Fibroblast of lung (primary cell): Measurements from ENCODE around the gene SLC34A3. TPM values are rescaled to one million over a fixed set of nuclear protein-coding genes. Genes with fewer than 3 reads are reported as not detected.

Experiments
- DNase-seq, 2 donors: peaks; one replicate each; pipeline versions ENCODE4 v3.0.0 to v3.0.0-alpha.2; 2010; ENCODE audit warnings: low read depth in 2 of 2
- H2AFZ ChIP-seq: 2 replicates; pipeline ENCODE4 v1.5.1; 2012; ENCODE audit warnings: low read length, control low read depth, inconsistent platforms
- H3K27ac ChIP-seq: 2 replicates; pipeline ENCODE4 v1.5.1; 2011; ENCODE audit warnings: low read length, control low read depth; ENCODE audit not compliant: insufficient read depth
- H3K27me3 ChIP-seq: 2 replicates; pipeline ENCODE4 v1.5.1; 2011; ENCODE audit warnings: mild to moderate bottlenecking, low read length; ENCODE audit not compliant: control insufficient read depth, insufficient read depth
- H3K36me3 ChIP-seq: 2 replicates; pipeline ENCODE4 v1.5.1; 2011; ENCODE audit warnings: low read length; ENCODE audit not compliant: control insufficient read depth, insufficient read depth
- H3K4me1 ChIP-seq: 2 replicates; pipeline ENCODE4 v1.5.1; 2011; ENCODE audit warnings: low read length; ENCODE audit not compliant: control insufficient read depth, insufficient read depth; ENCODE audit errors: extremely low read depth
- H3K4me2 ChIP-seq: 2 replicates; pipeline ENCODE4 v1.5.1; 2011; ENCODE audit warnings: low read length, control low read depth; ENCODE audit not compliant: insufficient read depth; ENCODE audit errors: extremely low read depth
- H3K4me3 ChIP-seq, 4 experiments: fragments of 200-600 bp in 1 of 4; sonication (generic) in 1 of 4; replicated peaks in 1 of 4; 2 replicates each; pipeline ENCODE4 v1.5.1; 2011 to 2016; ENCODE audit warnings: low read length in 4 of 4, low read depth in 3 of 4, mild to moderate bottlenecking in 3 of 4, control low read depth in 2 of 4, inconsistent platforms in 1 of 4, mixed read lengths in 1 of 4; ENCODE audit not compliant: insufficient read depth in 1 of 4; ENCODE audit errors: control extremely low read depth in 1 of 4
- H3K79me2 ChIP-seq: 2 replicates; pipeline ENCODE4 v1.5.1; 2012; ENCODE audit warnings: mild to moderate bottlenecking, low read length, inconsistent platforms; ENCODE audit not compliant: control insufficient read depth, insufficient read depth
- H3K9ac ChIP-seq: 2 replicates; pipeline ENCODE4 v1.5.1; 2011; ENCODE audit warnings: mild to moderate bottlenecking, low read length, control low read depth; ENCODE audit not compliant: insufficient read depth
- H3K9me3 ChIP-seq: 2 replicates; pipeline ENCODE4 v1.5.1; 2012; ENCODE audit warnings: low read depth, low read length; ENCODE audit not compliant: control insufficient read depth, insufficient read depth
- H4K20me1 ChIP-seq: 2 replicates; pipeline ENCODE4 v1.5.1; 2011; ENCODE audit warnings: low read length; ENCODE audit not compliant: control insufficient read depth, insufficient read depth; ENCODE audit errors: extremely low read depth
- CTCF ChIP-seq, 2 donors: IDR thresholded peaks in 1 of 2; conservative IDR thresholded peaks in 1 of 2; 1 replicate in 1 of 2; 2 replicates in 1 of 2; pipeline ENCODE4 v1.5.1; 2011 to 2012; ENCODE audit warnings: low read length in 2 of 2, control low read depth in 1 of 2, inconsistent platforms in 1 of 2, low read depth in 1 of 2, mild to moderate bottlenecking in 1 of 2
- EZH2 ChIP-seq: IDR thresholded peaks from 2 replicates; pipeline ENCODE4 v1.5.1; 2012; ENCODE audit warnings: low read length, control low read depth, mild to moderate bottlenecking; ENCODE audit errors: missing control alignments
- polyA plus RNA-seq, 2 donors: library from polyadenylated mRNA; depleted of rRNA in 1 of 2; stranded (reverse) in 1 of 2; unstranded in 1 of 2; fragments of >200 nt; gene quantifications; 2 replicates each; pipeline ENCODE4 v1.2.1, GENCODE V29; 2011 to 2012; ENCODE audit warnings: missing spikeins in 1 of 2
- total RNA-seq: library from RNA; depleted of rRNA; stranded (reverse); fragments of >200 nt; gene quantifications from 2 replicates; pipeline ENCODE4 v1.2.1, GENCODE V29; 2014

The SLC34A3 gene
- total and polyA plus RNA-seq, 2 donors (not counting 1 experiment from before 2014, with no cell fraction given): not detected

- Histone ChIP-seq H3K9ac (no peak overlapping the region), H3K36me3 (peaks cover 15% of the 10 kb centered on the region), H4K20me1 (no peaks in the 10 kb centered on the region), H3K4me2 (no peak overlapping the region), H3K4me1 (peaks cover 9% of the 10 kb centered on the region), H3K27ac (no peak overlapping the region), H3K79me2 (peaks cover 21% of the 10 kb centered on the region), H3K4me3 (no peak overlapping the region), H2AFZ (no peak overlapping the region), H3K27me3 (no peaks in the 10 kb centered on the region), H3K9me3 (no peaks in the 10 kb centered on the region)
- no peak for DNase-seq
- no peak for TF ChIP-seq EZH2
- TF ChIP-seq CTCF (conservative IDR thresholded peaks at IDR 0.05 in 1 of 2, IDR thresholded peaks at IDR 0.05 in 1 of 2; ENCODE audit: low read depth in 1 of 2, low read length in 2 of 2): no peak
Measured at GRCh38 chr9:137194388-137194787, 36.3 kb upstream of the SLC34A3 start.

GRCh38 chr9:137194909-137195308 lies 35.8 kb upstream of the SLC34A3 start:
- H2AFZ ChIP-seq: no peak overlapping the region
- H3K4me3 ChIP-seq: no peak overlapping the region
- H3K27ac ChIP-seq: no peak overlapping the region
- H3K79me2 ChIP-seq: peaks cover 16% of the 10 kb centered on the region
- H3K4me2 ChIP-seq: no peak overlapping the region
- no peak overlapping the region for H3K9ac ChIP-seq
- no peaks in the 10 kb centered on the region for H3K9me3 ChIP-seq
- peaks cover 4% of the 10 kb centered on the region for H3K4me1 ChIP-seq
- DNase-seq: no peak
- no peaks in the 10 kb centered on the region for H3K27me3 ChIP-seq
- TF ChIP-seq EZH2 (no peak), CTCF (conservative IDR thresholded peaks at IDR 0.05 in 1 of 2, IDR thresholded peaks at IDR 0.05 in 1 of 2; ENCODE audit: low read depth in 1 of 2, low read length in 2 of 2) (no peak)
- peaks cover 15% of the 10 kb centered on the region for H3K36me3 ChIP-seq
- no peaks in the 10 kb centered on the region for H4K20me1 ChIP-seq

GRCh38 chr9:137195525-137196220 lies 35.0 kb upstream of the SLC34A3 start:
- no peak for DNase-seq
- peaks cover 2% of the 10 kb centered on the region for H3K4me1 ChIP-seq
- TF ChIP-seq CTCF (conservative IDR thresholded peaks at IDR 0.05 in 1 of 2, IDR thresholded peaks at IDR 0.05 in 1 of 2; ENCODE audit: low read depth in 1 of 2, low read length in 2 of 2) (no peak), EZH2 (no peak)
- no peak overlapping the region for H3K27ac ChIP-seq
- no peak overlapping the region for H2AFZ ChIP-seq
- H3K79me2 ChIP-seq: peaks cover 9% of the 10 kb centered on the region
- H3K27me3 ChIP-seq: no peaks in the 10 kb centered on the region
- no peak overlapping the region for H3K4me2 ChIP-seq
- peaks cover 11% of the 10 kb centered on the region for H3K36me3 ChIP-seq
- no peaks in the 10 kb centered on the region for H4K20me1 ChIP-seq
- H3K4me3 ChIP-seq: no peak overlapping the region
- H3K9me3 ChIP-seq: no peaks in the 10 kb centered on the region
- H3K9ac ChIP-seq: no peak overlapping the region
